ENCODE measurements around the gene SLC24A3.

The SLC24A3 gene

GRCh38 chr20:19244291-19244690, 31.8 kb downstream of the SLC24A3 start:
- H3K9me2 ChIP-seq (replicated peaks; ENCODE audit: control insufficient read depth, low read length): no peaks in the 10 kb centered on the region
- H3K27ac ChIP-seq (ENCODE audit: low read depth, low read length): no peak overlapping the region
- H3K36me3 ChIP-seq (ENCODE audit: control insufficient read depth, low read length): no peaks in the 10 kb centered on the region
- H3K79me2 ChIP-seq (ENCODE audit: control insufficient read depth, low read length): no peaks in the 10 kb centered on the region
- TF ChIP-seq EZH2phosphoT487 (IDR thresholded peaks at IDR 0.05; ENCODE audit: borderline replicate concordance, low read length) (no peak), CTCF (IDR thresholded peaks at IDR 0.05; ENCODE audit: low read depth, low read length, poor library complexity, severe bottlenecking) (no peak)
- no peaks in the 10 kb centered on the region for H4K20me1 ChIP-seq (ENCODE audit: control insufficient read depth, insufficient read depth, low read depth, low read length)
- H3K4me2 ChIP-seq (ENCODE audit: low read length): no peak overlapping the region
- no peaks in the 10 kb centered on the region for H3F3A ChIP-seq (ENCODE audit: control insufficient read depth, insufficient read depth)
- H3K4me1 ChIP-seq (ENCODE audit: control insufficient read depth, low read length): no peaks in the 10 kb centered on the region
- no peak overlapping the region for H3K4me3 ChIP-seq (ENCODE audit: low read length)
- no peaks in the 10 kb centered on the region for H3K9me3 ChIP-seq (ENCODE audit: control insufficient read depth, insufficient read depth, low read length)
- no peaks in the 10 kb centered on the region for H3K27me3 ChIP-seq (ENCODE audit: control insufficient read depth, low read length)

- H3K27me3 ChIP-seq (ENCODE audit: control insufficient read depth, low read length): no peaks in the 10 kb centered on the region
- no peaks in the 10 kb centered on the region for H3K4me1 ChIP-seq (ENCODE audit: control insufficient read depth, low read length)
- H3K4me3 ChIP-seq (ENCODE audit: low read length): no peak overlapping the region
- no peak overlapping the region for H3K4me2 ChIP-seq (ENCODE audit: low read length)
- no peaks in the 10 kb centered on the region for H3K79me2 ChIP-seq (ENCODE audit: control insufficient read depth, low read length)
- H3K27ac ChIP-seq (ENCODE audit: low read depth, low read length): no peak overlapping the region
- no peaks in the 10 kb centered on the region for H3K36me3 ChIP-seq (ENCODE audit: control insufficient read depth, low read length)
- H3K9me3 ChIP-seq (ENCODE audit: control insufficient read depth, insufficient read depth, low read length): no peaks in the 10 kb centered on the region
- TF ChIP-seq CTCF (IDR thresholded peaks at IDR 0.05; ENCODE audit: low read depth, low read length, poor library complexity, severe bottlenecking): no peak
- TF ChIP-seq EZH2phosphoT487 (IDR thresholded peaks at IDR 0.05; ENCODE audit: borderline replicate concordance, low read length): no peak
- H3K9me2 ChIP-seq (replicated peaks; ENCODE audit: control insufficient read depth, low read length): no peaks in the 10 kb centered on the region
- H4K20me1 ChIP-seq (ENCODE audit: control insufficient read depth, insufficient read depth, low read depth, low read length): no peaks in the 10 kb centered on the region
- no peaks in the 10 kb centered on the region for H3F3A ChIP-seq (ENCODE audit: control insufficient read depth, insufficient read depth)
Measured at GRCh38 chr20:19249106-19249879, 36.9 kb downstream of the SLC24A3 start.

GRCh38 chr20:19250346-19250745, 37.9 kb downstream of the SLC24A3 start:
- Histone ChIP-seq H3K27me3 (ENCODE audit: control insufficient read depth, low read length) (no peaks in the 10 kb centered on the region), H3F3A (ENCODE audit: control insufficient read depth, insufficient read depth) (no peaks in the 10 kb centered on the region), H3K27ac (ENCODE audit: low read depth, low read length) (no peak overlapping the region), H3K4me2 (ENCODE audit: low read length) (no peak overlapping the region), H3K4me3 (ENCODE audit: low read length) (no peak overlapping the region), H3K9me2 (replicated peaks; ENCODE audit: control insufficient read depth, low read length) (no peaks in the 10 kb centered on the region), H3K4me1 (ENCODE audit: control insufficient read depth, low read length) (no peaks in the 10 kb centered on the region), H4K20me1 (ENCODE audit: control insufficient read depth, insufficient read depth, low read depth, low read length) (no peaks in the 10 kb centered on the region), H3K9me3 (ENCODE audit: control insufficient read depth, insufficient read depth, low read length) (no peaks in the 10 kb centered on the region), H3K36me3 (ENCODE audit: control insufficient read depth, low read length) (no peaks in the 10 kb centered on the region), H3K79me2 (ENCODE audit: control insufficient read depth, low read length) (no peaks in the 10 kb centered on the region)
- TF ChIP-seq CTCF (IDR thresholded peaks at IDR 0.05; ENCODE audit: low read depth, low read length, poor library complexity, severe bottlenecking) (no peak), EZH2phosphoT487 (IDR thresholded peaks at IDR 0.05; ENCODE audit: borderline replicate concordance, low read length) (no peak)

Data from DOHH2 (cell line).